WTC11 (cell line): ENCODE data around the gene MELK. TPM values are rescaled to one million over a fixed set of nuclear protein-coding genes. Genes with fewer than 3 reads are reported as not detected.
"Not testable (repeated sequence)": the region's sequence is repeated elsewhere in the genome, so short reads cannot be mapped to it uniquely, and the experiment has no call there.

Experiments
- ATAC-seq: fragments of 200-7000 bp; cut with Tn5 transposase; 2 replicates; pipeline ENCODE4 v1.10.0; 2021; ENCODE audit warnings: mild to moderate bottlenecking, moderate library complexity
- CTCF ChIA-PET: fragments of 300-600 bp; sonication (Branson Sonifier 250); formaldehyde crosslinking; loops from one replicate; lab custom pipeline; 2021; ENCODE audit warnings: antibody characterized with exemption; lab: Charles Lee
- POLR2A ChIA-PET: fragments of 350-600 bp; sonication (Branson Sonifier 250); formaldehyde crosslinking; loops from one replicate; lab custom pipeline; 2021; ENCODE audit warnings: antibody characterized with exemption; lab: Charles Lee
- DNase-seq: peaks from one replicate; pipeline ENCODE4 v3.0.0; 2021; ENCODE audit warnings: low spot score
- H3K27ac Mint-ChIP-seq: 2 replicates; pipeline ENCODE4 v1.8.0; 2021; ENCODE audit warnings: mixed read lengths
- H3K27me3 Mint-ChIP-seq: 2 replicates; pipeline ENCODE4 v1.8.0; 2021; ENCODE audit warnings: low read depth, mild to moderate bottlenecking, moderate library complexity, mixed read lengths
- H3K36me3 Mint-ChIP-seq: 2 replicates; pipeline ENCODE4 v1.8.0; 2021; ENCODE audit warnings: mixed read lengths
- H3K4me1 Mint-ChIP-seq: 2 replicates; pipeline ENCODE4 v1.8.0; 2022; ENCODE audit warnings: mixed read lengths
- H3K4me3 Mint-ChIP-seq: 2 replicates; pipeline ENCODE4 v1.8.0; 2021; ENCODE audit warnings: mild to moderate bottlenecking, moderate library complexity, mixed read lengths
- H3K9me3 Mint-ChIP-seq: 2 replicates; pipeline ENCODE4 v1.8.0; 2021; ENCODE audit warnings: mixed read lengths
- AR ChIP-seq: fragments of 250-450 bp; sonication (Bioruptor Pico); IDR thresholded peaks from 2 replicates; pipeline ENCODE4 v1.9.0; 2021; ENCODE audit warnings: mild to moderate bottlenecking
- ATF3 ChIP-seq: sonication (generic); formaldehyde crosslinking; conservative IDR thresholded peaks from 2 replicates; pipeline ENCODE4 v1.8.1; 2022; ENCODE audit warnings: mild to moderate bottlenecking, missing genetic modification reagents
- CREB1 ChIP-seq: sonication (generic); formaldehyde crosslinking; IDR thresholded peaks from 2 replicates; pipeline ENCODE4 v1.8.0; 2023; ENCODE audit warnings: mild to moderate bottlenecking, missing genetic modification reagents
- EMX1 ChIP-seq: fragments of 250-450 bp; sonication (Bioruptor Pico); IDR thresholded peaks from 2 replicates; pipeline ENCODE4 v1.8.0; 2021; ENCODE audit warnings: mild to moderate bottlenecking
- ERG ChIP-seq: fragments of 250-450 bp; sonication (Bioruptor Pico); IDR thresholded peaks from 2 replicates; pipeline ENCODE4 v1.8.0; 2021; ENCODE audit warnings: mild to moderate bottlenecking
- ETV6 ChIP-seq: sonication (generic); formaldehyde crosslinking; IDR thresholded peaks from 2 replicates; pipeline ENCODE4 v1.8.1; 2022; ENCODE audit warnings: mild to moderate bottlenecking, missing genetic modification reagents
- GRHL2 ChIP-seq: fragments of 250-450 bp; sonication (Bioruptor Pico); IDR thresholded peaks from 2 replicates; pipeline ENCODE4 v1.8.0; 2022; ENCODE audit warnings: mild to moderate bottlenecking, moderate library complexity; ENCODE audit not compliant: insufficient replicate concordance, severe bottlenecking
- HMGA2 ChIP-seq: fragments of 250-450 bp; sonication (Bioruptor Pico); IDR thresholded peaks from 2 replicates; pipeline ENCODE4 v1.4.0; 2021; ENCODE audit warnings: mild to moderate bottlenecking, moderate library complexity
- IRF2 ChIP-seq: sonication (generic); formaldehyde crosslinking; IDR thresholded peaks from 2 replicates; pipeline ENCODE4 v1.8.0; 2022; ENCODE audit warnings: low read depth, missing genetic modification reagents, borderline replicate concordance
- JUN ChIP-seq: sonication (generic); formaldehyde crosslinking; IDR thresholded peaks from 2 replicates; pipeline ENCODE4 v1.8.0; 2023; ENCODE audit warnings: mild to moderate bottlenecking, missing genetic modification reagents
- KAT7 ChIP-seq: sonication (generic); formaldehyde crosslinking; IDR thresholded peaks from 2 replicates; pipeline ENCODE4 v1.8.1; 2023; ENCODE audit warnings: missing genetic modification reagents, mild to moderate bottlenecking, borderline replicate concordance
- MXD4 ChIP-seq: fragments of 250-450 bp; sonication (Bioruptor Pico); IDR thresholded peaks from 2 replicates; pipeline ENCODE4 v1.8.0; 2021; ENCODE audit warnings: mild to moderate bottlenecking, moderate library complexity, borderline replicate concordance
- NFATC4 ChIP-seq: fragments of 250-450 bp; sonication (Bioruptor Pico); IDR thresholded peaks from 2 replicates; pipeline ENCODE4 v1.9.0; 2021; ENCODE audit warnings: mild to moderate bottlenecking
- PREB ChIP-seq: sonication (generic); formaldehyde crosslinking; IDR thresholded peaks from 2 replicates; pipeline ENCODE4 v1.8.1; 2022; ENCODE audit warnings: mild to moderate bottlenecking, missing genetic modification reagents, moderate library complexity, borderline replicate concordance
- RELA ChIP-seq: sonication (generic); formaldehyde crosslinking; IDR thresholded peaks from 2 replicates; pipeline ENCODE4 v1.8.1; 2022; ENCODE audit warnings: missing genetic modification reagents, mild to moderate bottlenecking, borderline replicate concordance
- TEAD4 ChIP-seq: sonication (generic); formaldehyde crosslinking; IDR thresholded peaks from 2 replicates; pipeline ENCODE4 v1.8.0; 2022; ENCODE audit warnings: mild to moderate bottlenecking, missing genetic modification reagents
- USF1 ChIP-seq: sonication (generic); formaldehyde crosslinking; IDR thresholded peaks from 2 replicates; pipeline ENCODE4 v1.8.0; 2022; ENCODE audit warnings: mild to moderate bottlenecking, missing genetic modification reagents
- ZNF121 ChIP-seq: sonication (generic); formaldehyde crosslinking; IDR thresholded peaks from 2 replicates; pipeline ENCODE4 v1.8.0; 2023; ENCODE audit warnings: missing genetic modification reagents
- ZNF138 ChIP-seq: sonication (generic); formaldehyde crosslinking; conservative IDR thresholded peaks from 2 replicates; pipeline ENCODE4 v1.8.1; 2022; ENCODE audit warnings: mild to moderate bottlenecking, moderate library complexity, missing genetic modification reagents
- total RNA-seq: library from RNA; stranded (reverse); gene quantifications from 3 replicates; pipeline ENCODE4 v1.2.3, GENCODE V29; 2021
- TF ChIP-seq, protein P1 (sequence below): fragments of 200-600 bp; IDR thresholded peaks from 2 replicates; pipeline ENCODE4 v1.8.0; 2022; ENCODE audit warnings: antibody characterized with exemption
- TF ChIP-seq, protein P2 (sequence below): sonication (generic); formaldehyde crosslinking; IDR thresholded peaks from 2 replicates; pipeline ENCODE4 v1.8.0; 2022; ENCODE audit warnings: mild to moderate bottlenecking, missing genetic modification reagents
- TF ChIP-seq, protein P3 (sequence below): sonication (generic); formaldehyde crosslinking; IDR thresholded peaks from 2 replicates; pipeline ENCODE4 v1.8.1; 2023; ENCODE audit warnings: mild to moderate bottlenecking, missing genetic modification reagents, moderate library complexity
- TF ChIP-seq, protein P4 (sequence below): sonication (generic); formaldehyde crosslinking; IDR thresholded peaks from 2 replicates; pipeline ENCODE4 v1.8.0; 2023; ENCODE audit warnings: missing genetic modification reagents

Gene MELK
- total RNA-seq, 1 experiment from 2014 or later, result 53.2 TPM

DNA sequence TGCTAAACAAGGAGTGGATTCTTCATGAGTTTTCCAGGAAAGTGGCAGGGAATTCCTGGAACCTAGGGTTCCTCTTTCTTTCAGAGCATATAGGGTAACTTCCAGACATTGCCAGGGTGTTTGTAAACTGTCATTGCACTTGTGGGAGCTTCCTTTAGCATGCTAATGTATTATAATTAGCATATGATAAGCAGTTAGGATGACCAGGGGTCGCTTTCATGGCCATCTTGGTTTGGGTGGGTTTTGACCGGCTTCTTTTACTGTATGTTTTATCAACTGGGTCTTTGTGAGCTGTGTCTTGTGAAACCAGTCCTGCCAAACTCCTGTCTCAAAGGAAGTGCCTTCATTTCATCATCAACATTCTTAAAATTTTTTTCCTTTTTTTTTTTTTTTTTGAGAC is 11.9 kb upstream of the MELK start (continued):
- TF ChIP-seq AR (no peak), ZNF138 (CRISPR knock-in tag) (no peak), EMX1 (no peak), JUN (no peak), ERG (CRISPR knock-in tag) (no peak), USF1 (CRISPR knock-in tag) (no peak), PREB (CRISPR knock-in tag) (no peak)
- TF ChIP-seq, protein P1, sequence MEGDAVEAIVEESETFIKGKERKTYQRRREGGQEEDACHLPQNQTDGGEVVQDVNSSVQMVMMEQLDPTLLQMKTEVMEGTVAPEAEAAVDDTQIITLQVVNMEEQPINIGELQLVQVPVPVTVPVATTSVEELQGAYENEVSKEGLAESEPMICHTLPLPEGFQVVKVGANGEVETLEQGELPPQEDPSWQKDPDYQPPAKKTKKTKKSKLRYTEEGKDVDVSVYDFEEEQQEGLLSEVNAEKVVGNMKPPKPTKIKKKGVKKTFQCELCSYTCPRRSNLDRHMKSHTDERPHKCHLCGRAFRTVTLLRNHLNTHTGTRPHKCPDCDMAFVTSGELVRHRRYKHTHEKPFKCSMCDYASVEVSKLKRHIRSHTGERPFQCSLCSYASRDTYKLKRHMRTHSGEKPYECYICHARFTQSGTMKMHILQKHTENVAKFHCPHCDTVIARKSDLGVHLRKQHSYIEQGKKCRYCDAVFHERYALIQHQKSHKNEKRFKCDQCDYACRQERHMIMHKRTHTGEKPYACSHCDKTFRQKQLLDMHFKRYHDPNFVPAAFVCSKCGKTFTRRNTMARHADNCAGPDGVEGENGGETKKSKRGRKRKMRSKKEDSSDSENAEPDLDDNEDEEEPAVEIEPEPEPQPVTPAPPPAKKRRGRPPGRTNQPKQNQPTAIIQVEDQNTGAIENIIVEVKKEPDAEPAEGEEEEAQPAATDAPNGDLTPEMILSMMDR, result no peak

DNA sequence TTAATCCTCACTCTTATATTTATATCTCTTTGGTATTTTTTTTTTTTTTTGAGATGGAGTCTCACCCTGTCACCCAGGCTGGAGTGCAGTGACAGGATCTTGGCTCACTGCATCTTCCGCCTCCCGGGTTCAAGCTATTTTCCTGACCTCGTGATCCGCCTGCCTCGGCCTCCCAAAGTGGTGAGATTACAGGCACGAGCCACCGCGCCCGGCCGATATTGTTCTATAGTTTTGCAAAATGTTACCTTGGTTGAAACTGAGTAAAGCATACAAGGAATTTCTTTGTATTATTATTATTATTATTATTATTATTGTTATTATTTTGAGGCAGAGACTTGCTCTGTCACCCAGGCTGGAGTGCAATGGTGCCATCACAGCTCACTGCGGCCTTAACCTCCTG is 9.9 kb upstream of the MELK start:
- H3K4me3 Mint-ChIP-seq, H3K27ac Mint-ChIP-seq, DNase-seq, POLR2A ChIA-PET, H3K27me3 Mint-ChIP-seq, H3K9me3 Mint-ChIP-seq, H3K36me3 Mint-ChIP-seq, ATAC-seq: not testable (repeated sequence)
- CTCF ChIA-PET, result interaction anchor here (0.7 to 2.5 kb wide), 2 partner anchors 135 to 156 kb away, joined by 3 to 7 read pairs; no protein-coding TSS in a partner anchor
- H3K4me1 Mint-ChIP-seq, result peaks cover 12% of the 10 kb centered on the region

DNA sequence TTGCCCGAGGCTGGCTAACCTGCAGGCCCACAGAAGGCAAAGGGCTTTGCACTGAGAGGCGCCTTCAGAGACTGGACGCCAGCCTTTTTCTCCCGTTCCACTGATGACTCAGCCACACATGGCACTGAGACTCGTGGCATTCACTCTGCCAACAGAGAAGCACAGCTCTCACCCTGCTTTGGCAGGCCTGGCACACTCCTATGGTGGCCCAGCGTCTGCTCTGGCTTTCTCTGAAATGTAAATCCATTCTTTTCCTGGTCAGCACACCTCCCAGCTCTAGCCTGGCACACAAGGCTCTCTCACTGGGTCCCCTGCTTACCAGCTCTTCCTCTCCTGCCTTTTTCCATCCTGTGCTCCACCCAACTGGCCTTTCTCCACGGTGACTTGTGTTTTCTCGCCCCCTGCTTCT is 5.9 kb upstream of the MELK start:
- Mint-ChIP-seq H3K4me1 (no peaks in the 10 kb centered on the region), H3K9me3 (no peaks in the 10 kb centered on the region), H3K27me3 (peaks cover 5% of the 10 kb centered on the region), H3K4me3 (no peak overlapping the region), H3K36me3 (no peaks in the 10 kb centered on the region), H3K27ac (no peak overlapping the region)
- no peak for DNase-seq
- ChIA-PET CTCF (interaction anchor here (0.6 to 1.2 kb wide), 2 partner anchors 117 to 159 kb away, joined by 3 to 7 read pairs; no protein-coding TSS in a partner anchor), POLR2A (no interaction called here)
- TF ChIP-seq IRF2 (CRISPR knock-in tag) (no peak), CREB1 (CRISPR knock-in tag) (no peak), NFATC4 (CRISPR knock-in tag) (no peak), ZNF121 (no peak), ETV6 (no peak), ATF3 (no peak), MXD4 (no peak), RELA (CRISPR knock-in tag) (no peak), GRHL2 (no peak), HMGA2 (CRISPR knock-in tag) (no peak), USF1 (CRISPR knock-in tag) (no peak), TEAD4 (no peak), KAT7 (no peak)
- TF ChIP-seq, protein P2, sequence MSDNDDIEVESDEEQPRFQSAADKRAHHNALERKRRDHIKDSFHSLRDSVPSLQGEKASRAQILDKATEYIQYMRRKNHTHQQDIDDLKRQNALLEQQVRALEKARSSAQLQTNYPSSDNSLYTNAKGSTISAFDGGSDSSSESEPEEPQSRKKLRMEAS (CRISPR knock-in tag), result no peak
- TF ChIP-seq, protein P3, sequence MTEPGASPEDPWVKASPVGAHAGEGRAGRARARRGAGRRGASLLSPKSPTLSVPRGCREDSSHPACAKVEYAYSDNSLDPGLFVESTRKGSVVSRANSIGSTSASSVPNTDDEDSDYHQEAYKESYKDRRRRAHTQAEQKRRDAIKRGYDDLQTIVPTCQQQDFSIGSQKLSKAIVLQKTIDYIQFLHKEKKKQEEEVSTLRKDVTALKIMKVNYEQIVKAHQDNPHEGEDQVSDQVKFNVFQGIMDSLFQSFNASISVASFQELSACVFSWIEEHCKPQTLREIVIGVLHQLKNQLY (CRISPR knock-in tag), result no peak
- TF ChIP-seq, protein P4, sequence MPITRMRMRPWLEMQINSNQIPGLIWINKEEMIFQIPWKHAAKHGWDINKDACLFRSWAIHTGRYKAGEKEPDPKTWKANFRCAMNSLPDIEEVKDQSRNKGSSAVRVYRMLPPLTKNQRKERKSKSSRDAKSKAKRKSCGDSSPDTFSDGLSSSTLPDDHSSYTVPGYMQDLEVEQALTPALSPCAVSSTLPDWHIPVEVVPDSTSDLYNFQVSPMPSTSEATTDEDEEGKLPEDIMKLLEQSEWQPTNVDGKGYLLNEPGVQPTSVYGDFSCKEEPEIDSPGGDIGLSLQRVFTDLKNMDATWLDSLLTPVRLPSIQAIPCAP, result no peak
- ATAC-seq, result no peak

DNA sequence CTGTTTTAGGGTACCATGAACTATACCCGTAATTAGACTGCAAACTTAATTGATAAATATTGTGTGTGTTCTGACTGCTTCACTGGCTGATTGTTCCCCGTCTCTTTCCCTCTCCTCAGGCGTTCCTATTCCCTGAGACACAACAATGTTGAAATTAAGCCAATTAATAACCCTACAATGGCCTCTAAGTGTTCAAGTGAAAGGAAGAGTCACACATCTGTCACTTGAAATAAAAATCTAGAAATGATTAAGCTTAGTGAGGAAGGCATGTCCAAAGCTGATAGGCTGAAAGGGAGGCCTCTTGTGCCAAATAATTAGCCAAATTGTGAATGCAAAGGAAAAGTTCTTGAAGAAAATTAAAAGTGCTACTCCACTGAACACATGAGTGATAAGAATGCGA is 4.0 kb upstream of the MELK start:
- CTCF ChIA-PET, result interaction anchor here (0.7 kb wide), 1 partner anchor 856 kb away, joined by 3 read pairs; no protein-coding TSS in a partner anchor
- H3K36me3 Mint-ChIP-seq, H3K27ac Mint-ChIP-seq, H3K27me3 Mint-ChIP-seq, ATAC-seq, H3K9me3 Mint-ChIP-seq, H3K4me1 Mint-ChIP-seq, H3K4me3 Mint-ChIP-seq, DNase-seq, POLR2A ChIA-PET: not testable (repeated sequence)
